Stimulated activated CD4-positive, alpha-beta T cell treated with anti-CD3 and anti-CD28 coated beads, Interleukin-1b, Interleukin-23, amount 100 ng/mL, for 4 hours (primary cell): Measurements from ENCODE around the gene CYP2C9.

Experiments used
- DNase-seq, 2 donors: peaks; one replicate each; pipeline ENCODE4 v3.0.0-alpha.2; 2020; ENCODE audit warnings: low read depth in 2 of 2

The CYP2C9 gene

DNA sequence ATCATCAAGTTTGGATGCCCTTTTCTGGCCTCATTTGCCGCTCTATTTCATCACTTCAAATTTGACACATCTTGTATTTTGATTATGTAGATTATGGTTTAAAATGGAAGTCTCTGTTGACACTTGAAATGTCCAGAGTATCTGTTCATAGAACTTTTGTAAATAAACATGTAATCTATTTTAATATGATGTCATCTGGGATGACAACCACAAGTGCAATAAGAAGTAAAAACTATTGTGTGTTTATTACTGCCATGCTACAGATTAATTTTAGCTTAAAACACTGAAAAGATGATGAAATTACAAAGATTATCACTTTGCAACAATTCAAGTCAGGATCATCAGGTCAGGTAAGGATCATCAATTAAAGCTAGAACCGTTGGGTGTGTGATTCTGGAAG, 100.8 kb downstream of the CYP2C9 start:
- no peak for DNase-seq
